NCI-H748 (cell line): ENCODE data around the gene NCOA7.
"Not testable (repeated sequence)": the region's sequence is repeated elsewhere in the genome, so short reads cannot be mapped to it uniquely, and the experiment has no call there.

Experiments used
- DNase-seq: peaks from one replicate; lab custom pipeline; 2025; ENCODE audit not compliant: unreplicated experiment; lab: John Stamatoyannopoulos, UW

The NCOA7 gene

GRCh38 chr6:125913145-125913544 is 122.4 kb downstream of the NCOA7 start:
- DNase-seq: no peak

GRCh38 chr6:125913864-125914351 is 123.1 kb downstream of the NCOA7 start:
- DNase-seq: no peak

- peak; percentile 69 for DNase-seq
These were observed 127.5 kb downstream of the NCOA7 start for GRCh38 chr6:125918230-125918629.

GRCh38 chr6:125918681-125919566 is 128.2 kb downstream of the NCOA7 start:
- DNase-seq: peak; percentile 74

GRCh38 chr6:125919618-125920017 is 128.9 kb downstream of the NCOA7 start:
- no peak for DNase-seq

GRCh38 chr6:125922322-125922860 is 131.6 kb downstream of the NCOA7 start:
- peak; percentile 99 for DNase-seq

GRCh38 chr6:125923366-125923877 is 132.7 kb downstream of the NCOA7 start:
- DNase-seq: no peak

GRCh38 chr6:125924169-125924568 is 133.4 kb downstream of the NCOA7 start:
- DNase-seq: no peak

- no peak for DNase-seq
These were observed 134.1 kb downstream of the NCOA7 start for GRCh38 chr6:125924697-125925358.

GRCh38 chr6:125926711-125927110 is 136.0 kb downstream of the NCOA7 start:
- DNase-seq: no peak

GRCh38 chr6:125927761-125928160 is 137.0 kb downstream of the NCOA7 start:
- DNase-seq: no peak

GRCh38 chr6:125930765-125931418 is 140.1 kb downstream of the NCOA7 start:
- no peak for DNase-seq

- no peak for DNase-seq
These were observed 141.1 kb downstream of the NCOA7 start for GRCh38 chr6:125931733-125932450.

GRCh38 chr6:125932451-125932795 is 141.7 kb downstream of the NCOA7 start:
- DNase-seq: no peak

- DNase-seq: not testable (repeated sequence)
These were observed 144.8 kb downstream of the NCOA7 start for GRCh38 chr6:125935520-125935919.

- no peak for DNase-seq
These were observed 148.3 kb downstream of the NCOA7 start for GRCh38 chr6:125939026-125939425.

- DNase-seq: no peak
These were observed 149.0 kb downstream of the NCOA7 start for GRCh38 chr6:125939791-125940190.

GRCh38 chr6:125940247-125941041 is 149.7 kb downstream of the NCOA7 start:
- DNase-seq: no peak

GRCh38 chr6:125942672-125943527 is 152.1 kb downstream of the NCOA7 start:
- DNase-seq: no peak
